Measurements from ENCODE around the gene HIP1R. TPM values are rescaled to one million over a fixed set of nuclear protein-coding genes. Genes with fewer than 3 reads are reported as not detected.

The HIP1R gene
- total RNA-seq: 32.6 and 76.2 TPM in 2 replicates

GRCh38 chr12:122834921-122835749, at the start of gene HIP1R:
Gene HIP1R (plus strand): TSS chr12:122835457. CDS start chr12:122835551, 94 bp downstream.

GRCh38 chr12:122895704-122896636, 60.7 kb downstream of the HIP1R start, which contains the start of gene VPS37B:
Gene VPS37B (minus strand): TSS chr12:122896124. CDS start chr12:122896062, 62 bp downstream.

Other genes starting within 250 kb of the HIP1R start
- gene HCAR2, start 132.1 kb upstream of the HIP1R start, total RNA-seq: 0.13 TPM in 1 of 2 replicates, not detected in the other
- 0.16 TPM in 1 of 2 replicates, not detected in the other for gene HCAR3, start 118.6 kb upstream of the HIP1R start, total RNA-seq
- 1.8 and 3.4 TPM in 2 replicates for gene HCAR1, start 104.6 kb upstream of the HIP1R start, total RNA-seq
- 21.9 and 31.1 TPM in 2 replicates for gene DENR, start 82.6 kb upstream of the HIP1R start, total RNA-seq
- 0.16 and 0.25 TPM in 2 replicates for gene CCDC62, start 60.9 kb upstream of the HIP1R start, total RNA-seq
- 32.3 and 33.6 TPM in 2 replicates for gene VPS37B, start 60.7 kb downstream of the HIP1R start, total RNA-seq
- gene ABCB9, start 131.0 kb downstream of the HIP1R start, total RNA-seq: 7.0 and 9.1 TPM in 2 replicates
- 17.6 and 24.1 TPM in 2 replicates for gene OGFOD2, start 139.8 kb downstream of the HIP1R start, total RNA-seq
- 114 and 140 TPM in 2 replicates for gene ARL6IP4, start 145.2 kb downstream of the HIP1R start, total RNA-seq

Data from mesangial cell (primary cell).